Activated B cell treated with CpG ODN at 0.5 μM for 24 hours (primary cell): Measurements from ENCODE around the gene DBNL. TPM values are rescaled to one million over a fixed set of nuclear protein-coding genes. Genes with fewer than 3 reads are reported as not detected.

ENCODE experiments used
- ATAC-seq: fragments of 200-7000 bp; cut with Tn5 transposase; one replicate; pipeline ENCODE4 v1.10.0; 2021; ENCODE audit warnings: low read depth, mild to moderate bottlenecking, moderate library complexity
- CTCF ChIA-PET: fragments of 350-600 bp; sonication (Branson Sonifier 250); formaldehyde crosslinking; loops from one replicate; lab custom pipeline; 2021; ENCODE audit warnings: antibody characterized with exemption; lab: Charles Lee
- POLR2A ChIA-PET: fragments of 350-600 bp; sonication (Branson Sonifier 250); formaldehyde crosslinking; loops from one replicate; lab custom pipeline; 2021; ENCODE audit warnings: antibody characterized with exemption; lab: Charles Lee
- DNase-seq: peaks from one replicate; pipeline ENCODE4 v3.0.0; 2022
- H3K27ac Mint-ChIP-seq: one replicate; pipeline ENCODE4 v1.8.0; 2020; ENCODE audit warnings: mixed read lengths
- H3K27me3 Mint-ChIP-seq: one replicate; pipeline ENCODE4 v1.8.0; 2021; ENCODE audit warnings: mixed read lengths
- H3K36me3 Mint-ChIP-seq: one replicate; pipeline ENCODE4 v1.8.0; 2021; ENCODE audit warnings: low read depth, mixed read lengths
- H3K4me1 Mint-ChIP-seq: one replicate; pipeline ENCODE4 v1.8.0; 2021; ENCODE audit warnings: mixed read lengths
- H3K4me3 Mint-ChIP-seq: one replicate; pipeline ENCODE4 v1.8.0; 2020; ENCODE audit warnings: mild to moderate bottlenecking, mixed read lengths
- H3K9me3 Mint-ChIP-seq: one replicate; pipeline ENCODE4 v1.8.0; 2020; ENCODE audit warnings: mixed read lengths
- intact Hi-C: fragments of 100-400 bp; cut with micrococcal nuclease; formaldehyde crosslinking; loops from one replicate; pipeline ENCODE4 v1.15.1; 2024
- total RNA-seq: library from RNA; stranded (reverse); gene quantifications from 2 replicates; pipeline ENCODE4 v1.2.3, GENCODE V29; 2022
- TF ChIP-seq, protein P1 (sequence below): fragments of 200-600 bp; IDR thresholded peaks from one replicate; pipeline ENCODE4 v1.8.0; 2022; ENCODE audit warnings: antibody characterized with exemption, mild to moderate bottlenecking

The DBNL gene
- total RNA-seq, 1 donor from 2014 or later: 210 TPM

DNA sequence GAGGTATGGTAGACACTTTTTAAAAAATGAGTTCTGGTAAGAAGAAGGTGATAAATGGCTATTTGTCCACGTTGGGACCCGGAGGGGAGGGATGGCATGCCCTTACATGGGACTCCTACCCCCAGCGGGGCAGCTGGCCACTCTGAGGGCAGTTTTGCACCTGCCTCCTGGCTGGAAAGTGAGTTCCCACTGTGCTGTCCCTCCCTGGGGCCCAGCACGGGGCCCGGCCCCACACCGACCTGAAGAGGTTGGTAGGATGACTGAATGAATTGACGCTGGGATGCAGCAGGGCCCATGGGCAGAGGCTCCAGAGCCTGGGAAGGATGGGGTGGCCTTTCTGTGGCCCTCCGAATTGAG lies 59.0 kb downstream of the DBNL start:
- DNase-seq (no peak), ATAC-seq (no peak)
- H3K27me3 Mint-ChIP-seq: peaks cover 2% of the 10 kb centered on the region
- TF ChIP-seq, protein P1, sequence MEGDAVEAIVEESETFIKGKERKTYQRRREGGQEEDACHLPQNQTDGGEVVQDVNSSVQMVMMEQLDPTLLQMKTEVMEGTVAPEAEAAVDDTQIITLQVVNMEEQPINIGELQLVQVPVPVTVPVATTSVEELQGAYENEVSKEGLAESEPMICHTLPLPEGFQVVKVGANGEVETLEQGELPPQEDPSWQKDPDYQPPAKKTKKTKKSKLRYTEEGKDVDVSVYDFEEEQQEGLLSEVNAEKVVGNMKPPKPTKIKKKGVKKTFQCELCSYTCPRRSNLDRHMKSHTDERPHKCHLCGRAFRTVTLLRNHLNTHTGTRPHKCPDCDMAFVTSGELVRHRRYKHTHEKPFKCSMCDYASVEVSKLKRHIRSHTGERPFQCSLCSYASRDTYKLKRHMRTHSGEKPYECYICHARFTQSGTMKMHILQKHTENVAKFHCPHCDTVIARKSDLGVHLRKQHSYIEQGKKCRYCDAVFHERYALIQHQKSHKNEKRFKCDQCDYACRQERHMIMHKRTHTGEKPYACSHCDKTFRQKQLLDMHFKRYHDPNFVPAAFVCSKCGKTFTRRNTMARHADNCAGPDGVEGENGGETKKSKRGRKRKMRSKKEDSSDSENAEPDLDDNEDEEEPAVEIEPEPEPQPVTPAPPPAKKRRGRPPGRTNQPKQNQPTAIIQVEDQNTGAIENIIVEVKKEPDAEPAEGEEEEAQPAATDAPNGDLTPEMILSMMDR: no peak
- peak overlapping the region; percentile 41 for H3K27ac Mint-ChIP-seq
- peak overlapping the region; percentile 45 for H3K4me3 Mint-ChIP-seq
- no peaks in the 10 kb centered on the region for H3K9me3 Mint-ChIP-seq
- intact Hi-C loops: no loop called here
- peaks cover 59% of the 10 kb centered on the region for H3K4me1 Mint-ChIP-seq
- CTCF ChIA-PET: no interaction called here
- POLR2A ChIA-PET: interaction anchor here (0.9 kb wide), 1 partner anchor 37 kb away, joined by 3 read pairs; no protein-coding TSS in a partner anchor
- peaks cover 3% of the 10 kb centered on the region for H3K36me3 Mint-ChIP-seq

DNA sequence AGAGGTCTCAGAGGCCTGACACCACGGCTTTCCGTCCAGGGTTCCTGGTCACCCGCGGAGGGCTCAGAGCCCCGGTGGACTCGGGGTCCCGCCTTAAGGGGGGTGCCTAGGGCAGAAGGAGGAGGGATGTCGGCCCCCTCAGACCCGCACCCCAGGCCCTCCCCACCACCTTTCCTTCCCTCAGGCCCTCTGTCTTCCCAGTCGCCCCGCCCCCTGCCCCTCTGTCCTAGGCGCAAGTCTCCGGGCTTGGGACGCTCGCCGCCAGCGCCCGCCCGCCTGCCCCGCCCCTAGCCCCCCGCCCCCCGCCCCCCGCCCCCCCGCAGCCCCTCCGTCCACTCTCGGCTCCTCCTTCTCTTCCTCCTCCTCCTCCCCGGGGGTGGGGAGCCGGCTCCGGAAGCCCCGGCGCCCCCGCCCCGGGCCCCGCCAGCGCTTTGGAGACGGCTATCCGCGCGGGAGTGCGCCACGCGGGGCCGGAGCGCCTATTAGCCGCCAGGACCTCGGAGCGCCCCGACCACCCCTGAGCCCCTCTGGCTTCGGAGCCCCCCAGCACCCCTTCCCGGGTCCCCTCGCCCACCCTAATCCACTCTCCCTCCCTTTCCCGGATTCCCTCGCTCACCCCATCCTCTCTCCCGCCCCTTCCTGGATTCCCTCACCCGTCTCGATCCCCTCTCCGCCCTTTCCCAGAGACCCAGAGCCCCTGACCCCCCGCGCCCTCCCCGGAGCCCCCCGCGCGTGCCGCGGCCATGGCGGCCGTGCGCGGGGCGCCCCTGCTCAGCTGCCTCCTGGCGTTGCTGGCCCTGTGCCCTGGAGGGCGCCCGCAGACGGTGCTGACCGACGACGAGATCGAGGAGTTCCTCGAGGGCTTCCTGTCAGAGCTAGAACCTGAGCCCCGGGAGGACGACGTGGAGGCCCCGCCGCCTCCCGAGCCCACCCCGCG lies 59.7 kb downstream of the DBNL start, which contains the start of gene AEBP1:
Gene AEBP1, plus strand, starts transcription at position 423 of the 937 bp plus-strand sequence. Its CDS starts 321 bp downstream, at position 744.
- Mint-ChIP-seq H3K27me3 (peaks cover 2% of the 10 kb centered on the region), H3K36me3 (peaks cover 3% of the 10 kb centered on the region), H3K4me1 (peaks cover 57% of the 10 kb centered on the region), H3K27ac (peak within 1 kb of the TSS; percentile 72), H3K4me3 (peak within 1 kb of the TSS; percentile 81), H3K9me3 (no peaks in the 10 kb centered on the region)
- DNase-seq (no peak), ATAC-seq (peak; percentile 66)
- intact Hi-C loops: loop anchor here (2.0 kb wide), 1 partner anchor 19 kb away; the partner anchor contains the start of gene POLD2
- CTCF ChIA-PET: interaction anchor here (2.1 kb wide), 1 partner anchor 92 kb away, joined by 7 read pairs; no protein-coding TSS in a partner anchor
- POLR2A ChIA-PET: interaction anchor here (0.6 to 2.5 kb wide), 4 partner anchors 23 to 1007 kb away, joined by 3 to 7 read pairs (median 4); partner anchors contain the start of genes TBRG4 and YKT6
- TF ChIP-seq, protein P1: no peak

DNA sequence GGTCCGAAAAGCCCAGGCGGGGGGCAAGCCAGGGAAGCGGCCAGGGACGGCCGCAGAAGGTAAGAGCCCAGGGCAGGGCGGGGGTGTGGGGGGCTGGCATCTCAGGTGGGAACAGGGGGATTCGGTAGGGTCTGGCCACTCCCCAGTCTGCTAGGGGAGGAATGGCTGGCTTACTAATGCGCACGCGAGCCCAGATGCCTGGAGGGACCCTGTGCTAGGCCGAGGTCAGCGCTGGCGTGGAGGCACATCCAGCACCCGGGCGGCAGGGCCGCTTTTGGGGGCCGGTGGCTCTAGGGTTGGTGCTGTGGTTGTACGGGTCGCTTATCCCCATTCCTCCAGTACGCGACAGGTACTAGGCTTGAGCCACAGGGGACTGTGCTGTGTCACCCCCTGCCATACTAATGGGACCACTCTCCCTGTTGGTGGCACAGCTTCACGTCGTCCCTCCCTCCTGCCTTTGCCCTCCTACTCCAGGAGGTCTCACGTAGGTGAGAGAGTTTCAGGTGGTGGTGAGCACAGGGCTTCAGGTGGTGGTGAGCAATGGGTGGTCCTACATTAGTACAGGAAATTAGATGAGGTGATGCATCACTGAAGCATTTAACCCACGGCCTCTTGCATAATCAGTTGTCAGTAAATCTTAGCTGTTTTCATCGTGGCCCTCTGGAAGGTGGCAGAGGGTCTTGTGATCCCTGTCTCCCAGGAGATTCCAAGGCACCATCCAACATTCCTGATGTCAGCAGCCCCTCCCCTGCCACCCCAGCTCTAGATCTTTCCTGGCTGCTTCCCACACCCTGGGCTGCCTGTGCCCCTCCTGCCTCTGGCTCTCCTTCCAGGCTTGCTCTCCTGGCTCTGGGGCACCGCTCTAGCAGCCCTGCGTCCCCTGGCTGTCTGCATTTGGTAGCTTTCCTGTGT lies 60.6 kb downstream of the DBNL start:
- Mint-ChIP-seq H3K27ac (peak overlapping the region; percentile 72), H3K9me3 (no peaks in the 10 kb centered on the region), H3K27me3 (peaks cover 2% of the 10 kb centered on the region), H3K4me3 (peak overlapping the region; percentile 81), H3K36me3 (peaks cover 4% of the 10 kb centered on the region), H3K4me1 (peaks cover 48% of the 10 kb centered on the region)
- TF ChIP-seq, protein P1: no peak
- ChIA-PET CTCF (interaction anchor here (2.1 kb wide), 1 partner anchor 91 kb away, joined by 7 read pairs; no protein-coding TSS in a partner anchor), POLR2A (interaction anchor here (0.6 to 2.5 kb wide), 10 partner anchors 8 to 1007 kb away, joined by 3 to 10 read pairs (median 4); partner anchors contain the start of genes POLD2, TBRG4 and YKT6)
- intact Hi-C loops: loop anchor here (1.0 to 2.0 kb wide), 3 partner anchors 8 to 23 kb away; partner anchors contain the start of genes POLD2 and POLM
- no peak for DNase-seq
- ATAC-seq: peak; percentile 41

DNA sequence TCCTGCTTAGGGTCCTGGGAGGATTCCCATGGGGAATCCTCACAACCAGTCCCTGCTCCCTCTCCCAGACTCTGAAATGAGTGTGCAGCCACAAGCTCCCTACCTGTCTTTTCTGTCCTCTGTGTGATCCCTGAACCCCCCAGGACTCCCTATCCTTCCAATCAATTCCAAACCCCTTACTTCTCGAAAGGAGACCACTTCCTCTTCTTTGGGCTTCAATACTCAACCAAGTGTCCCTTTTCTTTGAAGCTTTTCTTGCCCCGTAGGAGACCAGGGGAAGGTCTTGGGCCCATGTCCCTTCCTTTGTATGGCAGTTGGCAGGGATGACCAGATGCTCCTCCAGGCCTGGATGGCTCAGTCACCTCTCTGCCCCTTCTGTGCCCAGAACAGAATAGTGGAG lies 61.3 kb downstream of the DBNL start:
- intact Hi-C loops: loop anchor here (1.0 to 2.0 kb wide), 3 partner anchors 9 to 24 kb away; partner anchors contain the start of genes POLD2 and POLM
- CTCF ChIA-PET: interaction anchor here (2.1 kb wide), 1 partner anchor 90 kb away, joined by 7 read pairs; no protein-coding TSS in a partner anchor
- POLR2A ChIA-PET: interaction anchor here (0.6 to 2.5 kb wide), 7 partner anchors 9 to 527 kb away, joined by 3 to 10 read pairs (median 6); partner anchors contain the start of gene POLD2
- Mint-ChIP-seq H3K36me3 (peaks cover 5% of the 10 kb centered on the region), H3K4me3 (peak overlapping the region; percentile 81), H3K9me3 (no peaks in the 10 kb centered on the region), H3K27me3 (peaks cover 2% of the 10 kb centered on the region), H3K27ac (peak overlapping the region; percentile 66), H3K4me1 (peaks cover 41% of the 10 kb centered on the region)
- DNase-seq (no peak), ATAC-seq (no peak)
- TF ChIP-seq, protein P1: no peak
